HG03095 (cell line): Measurements from ENCODE around the gene ADAMTS10.
"Not testable (repeated sequence)": the region's sequence is repeated elsewhere in the genome, so short reads cannot be mapped to it uniquely, and the experiment has no call there.

Experiments
- ATAC-seq: cut with Tn5 transposase; IDR thresholded peaks from one replicate; pipeline ENCODE4 v1.9.1; 2021; ENCODE audit warnings: moderate library complexity; ENCODE audit not compliant: unreplicated experiment

ADAMTS10 gene

DNA sequence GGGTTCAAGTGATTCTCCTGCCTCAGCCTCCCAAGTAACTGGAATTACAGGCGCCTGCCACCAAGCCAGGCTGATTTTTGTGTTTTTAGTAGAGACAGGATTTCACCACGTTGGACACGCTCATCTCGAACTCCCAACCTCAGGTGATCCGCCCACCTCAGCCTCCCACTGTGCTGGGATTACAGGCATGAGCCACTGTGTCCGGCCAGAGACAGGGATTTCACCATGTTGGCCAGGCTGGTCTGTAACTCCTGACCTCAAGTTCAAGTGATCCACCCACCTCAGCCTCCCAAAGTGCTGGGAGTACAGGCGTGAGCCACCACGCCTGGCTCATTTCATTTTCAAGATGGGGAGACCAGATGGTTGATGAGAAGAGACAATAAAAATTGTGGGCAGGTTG is 45.6 kb downstream of the ADAMTS10 start:
- not testable (repeated sequence) for ATAC-seq

DNA sequence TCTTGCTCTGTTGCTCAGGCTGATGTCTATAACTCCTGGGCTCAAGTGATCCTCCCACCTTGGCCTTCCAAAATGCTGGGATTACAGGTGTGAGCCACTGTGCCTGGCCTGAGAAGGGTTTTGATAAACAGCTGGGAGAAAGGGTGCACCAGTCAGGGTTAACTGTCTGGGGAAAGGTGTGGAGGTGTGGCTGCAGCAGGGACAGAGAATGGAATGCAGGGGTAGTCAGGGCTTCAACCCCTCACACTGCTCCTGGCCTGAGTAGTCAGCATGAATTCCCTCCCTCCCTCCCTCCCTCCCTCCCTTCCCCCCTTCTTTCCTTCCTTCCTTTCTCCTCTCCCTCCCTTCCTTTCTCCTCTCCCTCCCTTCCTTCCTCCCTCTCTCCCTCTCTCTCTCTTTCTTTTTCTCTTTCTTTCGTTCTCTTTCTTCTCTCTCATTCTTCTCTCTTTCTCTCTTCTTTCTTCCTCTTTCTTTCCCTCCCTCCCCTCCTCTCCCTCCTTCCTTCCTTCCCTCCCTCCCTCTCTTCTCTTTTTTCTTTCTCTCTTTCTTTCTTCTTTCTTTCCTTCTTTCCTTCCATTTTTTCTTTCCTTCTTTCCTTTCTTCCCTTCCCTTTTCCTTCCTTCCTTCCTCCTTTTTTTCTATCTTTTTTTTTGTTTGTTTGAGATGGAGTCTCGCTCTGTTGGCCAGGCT is 49.3 kb downstream of the ADAMTS10 start:
- no peak for ATAC-seq

DNA sequence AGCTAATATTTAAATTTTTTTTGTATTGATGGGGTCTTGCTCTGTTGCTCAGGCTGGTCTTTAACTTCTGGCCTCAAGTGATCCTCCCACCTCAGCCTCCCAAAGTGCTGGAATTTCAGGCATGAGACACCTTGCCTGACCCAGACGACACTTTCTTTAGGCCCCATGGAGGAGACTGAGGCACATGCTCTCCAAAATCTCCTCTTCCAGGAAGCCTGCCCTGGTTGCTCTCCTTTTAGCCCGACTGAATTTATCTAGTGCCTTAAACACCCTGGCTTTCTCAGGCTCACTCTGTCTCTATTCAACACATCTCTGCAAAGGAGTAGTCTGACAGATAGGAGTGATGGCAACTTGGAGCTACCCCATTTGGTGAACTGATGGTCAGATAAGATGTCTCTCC is 52.2 kb downstream of the ADAMTS10 start:
- no peak for ATAC-seq

DNA sequence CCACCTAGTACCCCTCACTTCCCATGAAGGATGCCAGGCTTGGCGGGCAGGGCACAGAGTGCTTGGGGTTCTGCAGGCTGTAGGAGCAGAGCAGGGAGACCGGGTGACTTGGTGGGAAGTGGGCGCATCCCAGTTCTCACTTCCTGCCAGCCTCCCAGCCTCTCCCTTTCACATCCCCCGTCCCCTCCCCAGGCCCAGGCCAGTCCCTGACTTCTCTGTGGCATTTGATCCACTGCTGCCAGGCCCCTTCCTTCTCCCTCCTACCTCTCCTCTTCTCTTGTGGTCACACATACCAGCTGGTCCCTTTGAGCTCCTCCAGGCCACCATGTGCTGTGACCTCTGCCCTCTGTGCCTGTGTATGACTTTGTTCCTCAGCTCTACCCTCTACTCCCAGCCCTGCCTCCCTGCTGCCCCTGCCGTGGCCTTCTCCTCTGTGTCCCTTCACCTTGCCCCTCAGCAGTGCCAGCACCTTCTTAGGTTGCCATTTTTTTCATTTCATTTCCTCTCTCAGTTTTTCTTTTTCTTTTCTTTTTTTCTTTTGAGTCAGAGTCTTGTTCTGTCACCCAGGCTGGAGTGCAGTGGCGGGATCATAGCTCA is 52.8 kb downstream of the ADAMTS10 start:
- ATAC-seq, result no peak

GRCh38 chr19:8553729-8554128 is 56.8 kb downstream of the ADAMTS10 start:
- not testable (repeated sequence) for ATAC-seq

GRCh38 chr19:8552810-8553209 is 57.7 kb downstream of the ADAMTS10 start:
- ATAC-seq, result no peak

DNA sequence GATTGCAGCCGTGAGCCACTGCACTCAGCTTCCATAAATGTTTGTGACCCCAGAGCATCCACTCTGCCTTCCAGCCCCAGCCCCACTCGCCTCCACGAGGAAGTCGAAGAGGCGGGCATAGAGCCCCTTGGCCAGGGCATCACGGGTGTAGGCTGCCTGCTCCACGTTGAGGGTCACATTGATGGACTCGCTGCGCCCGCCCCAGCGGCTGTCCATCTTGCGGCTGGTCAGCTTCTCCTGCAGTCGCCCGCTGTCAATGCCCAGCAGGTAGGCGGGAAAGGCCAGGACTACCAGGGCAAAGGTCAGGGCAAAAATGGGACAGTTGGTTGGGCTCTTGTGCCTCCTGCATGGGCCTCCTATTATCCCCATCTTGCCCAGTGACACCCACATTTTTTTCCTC is 60.4 kb downstream of the ADAMTS10 start:
- no peak for ATAC-seq

DNA sequence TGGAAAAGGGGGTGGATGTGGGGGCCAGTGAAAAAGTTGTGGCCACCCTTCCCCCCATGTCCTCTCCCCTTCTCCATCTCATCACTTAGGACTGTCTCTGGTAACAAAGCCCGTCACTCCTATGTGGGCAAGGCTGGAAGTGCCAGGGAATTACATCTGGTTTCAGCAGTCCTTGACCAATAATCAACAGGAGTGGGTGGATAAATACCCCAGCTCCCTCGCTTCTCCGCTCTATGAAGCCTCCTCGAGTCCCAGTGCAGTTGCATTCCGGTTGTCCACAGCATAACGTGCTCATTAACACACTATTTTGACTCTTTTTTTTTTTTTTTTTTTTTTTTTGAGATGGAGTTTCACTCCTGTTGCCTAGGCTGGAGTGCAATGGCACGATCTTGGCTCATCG is 64.8 kb downstream of the ADAMTS10 start:
- ATAC-seq, result no peak

DNA sequence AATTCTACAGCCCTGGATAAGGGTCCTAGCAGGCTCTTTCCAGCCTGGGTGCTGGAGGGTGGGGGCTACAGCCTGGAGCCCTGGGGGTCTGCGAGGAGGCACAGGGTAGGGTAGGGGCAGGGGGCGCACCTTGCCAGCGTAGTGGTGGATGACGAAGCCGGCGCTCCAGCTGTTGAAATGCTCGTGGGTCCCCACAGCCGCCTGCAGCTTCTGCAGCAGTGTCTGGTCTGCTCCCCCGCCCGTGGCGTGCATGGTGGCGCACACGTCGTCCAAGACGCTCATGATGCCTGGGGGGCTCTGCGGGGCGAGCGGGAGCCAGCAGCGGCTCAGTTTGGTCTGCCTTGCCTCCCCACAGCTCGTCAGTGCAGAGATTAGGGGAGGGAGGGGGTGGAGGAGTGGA is 66.3 kb downstream of the ADAMTS10 start:
- ATAC-seq, result no peak

DNA sequence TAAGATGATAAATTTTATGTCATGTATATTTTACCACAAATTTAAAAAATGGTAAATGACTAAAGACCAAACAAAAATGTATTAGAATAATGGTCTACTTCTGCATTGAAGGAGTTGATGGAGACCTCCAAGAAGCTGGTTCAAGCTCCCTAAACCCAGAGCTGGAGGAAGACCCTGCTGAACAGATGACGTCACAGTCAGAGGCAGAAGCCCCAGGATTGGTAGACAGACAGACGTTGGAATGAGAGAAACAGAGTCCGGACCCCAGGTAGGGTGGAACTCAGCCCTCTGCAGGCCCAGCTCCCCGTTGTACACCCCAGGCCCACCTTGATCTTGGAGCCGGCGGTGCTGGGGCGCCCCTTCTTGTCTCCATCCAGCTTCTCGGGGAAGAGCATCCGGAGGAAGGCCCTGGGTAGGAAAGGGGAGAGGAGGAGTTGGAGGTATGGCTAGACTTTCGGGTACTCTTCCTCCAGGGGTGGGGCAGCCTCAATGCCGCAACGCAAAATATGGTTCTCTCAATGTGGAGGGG is 70.8 kb downstream of the ADAMTS10 start:
- no peak for ATAC-seq

- ATAC-seq, result no peak
Observed at GRCh38 chr19:8537099-8537498, 73.4 kb downstream of the ADAMTS10 start.

- ATAC-seq, result no peak
Observed at GRCh38 chr19:8536282-8536681, 74.2 kb downstream of the ADAMTS10 start.

DNA sequence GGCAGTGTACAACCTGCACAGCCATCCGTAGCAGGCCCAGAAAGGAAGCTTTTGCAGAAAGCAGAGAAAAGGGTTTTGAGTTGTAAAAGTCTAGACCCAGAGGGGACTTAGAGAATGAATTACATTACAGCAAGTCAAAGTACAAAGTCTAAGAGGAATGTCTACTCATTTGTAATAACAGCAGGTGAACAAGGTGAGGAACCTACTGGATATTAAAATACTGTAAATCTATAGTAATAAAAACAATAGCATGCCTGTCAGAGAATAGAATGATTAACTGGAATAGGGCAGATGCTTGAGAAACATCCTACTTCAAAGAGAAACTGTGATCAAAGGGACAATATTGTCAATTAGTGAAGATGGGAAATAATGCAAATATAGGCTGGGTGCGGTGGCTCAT is 78.3 kb downstream of the ADAMTS10 start:
- ATAC-seq, result no peak

- no peak for ATAC-seq
Observed at GRCh38 chr19:8531470-8531869, 79.0 kb downstream of the ADAMTS10 start.
